PFSK-1 (cell line): Measurements from ENCODE around the gene TNPO3.

Experiments used
- FOXP2 ChIP-seq: optimal IDR thresholded peaks from 2 replicates; pipeline ENCODE3; 2011; ENCODE audit warnings: borderline replicate concordance, control low read depth, inconsistent platforms; ENCODE audit not compliant: insufficient read depth; ENCODE audit errors: extremely low read length, extremely low read depth
- POLR2AphosphoS5 ChIP-seq: IDR thresholded peaks from 2 replicates; pipeline ENCODE4 v1.6.1; 2012; ENCODE audit warnings: low read depth, mild to moderate bottlenecking, control low read depth, low read length, moderate library complexity
- TAF1 ChIP-seq: IDR thresholded peaks from 2 replicates; pipeline ENCODE4 v1.6.1; 2012; ENCODE audit warnings: low read length, control low read depth, borderline replicate concordance; ENCODE audit not compliant: insufficient read depth

- TF ChIP-seq TAF1 = no peak
- TF ChIP-seq FOXP2 = no peak
- no peak for TF ChIP-seq POLR2AphosphoS5
These were observed 57.7 kb downstream of the TNPO3 start for GRCh38 chr7:128997181-128997580.
